Endodermal cell (in vitro differentiated cells): ENCODE measurements around the gene CLDN6. TPM values are rescaled to one million over a fixed set of nuclear protein-coding genes. Genes with fewer than 3 reads are reported as not detected.
A peak's percentile ranks its signal among the peaks of the same experiment; 100 is the strongest.

ENCODE experiments used
- DNase-seq: peaks from one replicate; pipeline ENCODE4 v3.0.0-alpha.2; 2017
- H3K27ac ChIP-seq: 2 replicates; pipeline ENCODE4 v1.5.1; 2013; ENCODE audit warnings: mild to moderate bottlenecking, low read depth, low read length, moderate library complexity
- H3K27me3 ChIP-seq: 2 replicates; pipeline ENCODE4 v1.6.1; 2013; ENCODE audit warnings: mild to moderate bottlenecking, low read length, moderate library complexity; ENCODE audit not compliant: insufficient read depth, control insufficient read depth, poor library complexity, severe bottlenecking
- H3K36me3 ChIP-seq: 2 replicates; pipeline ENCODE4 v1.7.0; 2013; ENCODE audit warnings: mild to moderate bottlenecking, low read length, moderate library complexity; ENCODE audit not compliant: control insufficient read depth, insufficient read depth
- H3K4me1 ChIP-seq: one replicate; pipeline ENCODE4 v1.7.0; 2013; ENCODE audit warnings: low read length; ENCODE audit not compliant: control insufficient read depth, insufficient read depth
- H3K4me3 ChIP-seq: 2 replicates; pipeline ENCODE4 v1.5.1; 2013; ENCODE audit warnings: mild to moderate bottlenecking, low read length, moderate library complexity
- H3K9ac ChIP-seq: 2 replicates; pipeline ENCODE4 v1.6.1; 2013; ENCODE audit warnings: mild to moderate bottlenecking, low read length, moderate library complexity; ENCODE audit not compliant: poor library complexity, severe bottlenecking; ENCODE audit errors: extremely low read depth
- H3K9me3 ChIP-seq: 2 replicates; pipeline ENCODE4 v1.6.1; 2013; ENCODE audit warnings: mild to moderate bottlenecking, low read length, moderate library complexity; ENCODE audit not compliant: control insufficient read depth
- H3K27ac Mint-ChIP-seq: 2 replicates; pipeline ENCODE4 v1.8.0; 2020; ENCODE audit warnings: mixed read lengths
- H3K27me3 Mint-ChIP-seq: 2 replicates; pipeline ENCODE4 v1.8.0; 2021; ENCODE audit warnings: mild to moderate bottlenecking, mixed read lengths; ENCODE audit not compliant: insufficient read depth
- H3K36me3 Mint-ChIP-seq: 2 replicates; pipeline ENCODE4 v1.8.0; 2020; ENCODE audit warnings: low read depth, mixed read lengths
- H3K4me1 Mint-ChIP-seq: 2 replicates; pipeline ENCODE4 v1.8.0; 2020; ENCODE audit warnings: mixed read lengths
- H3K4me3 Mint-ChIP-seq: 2 replicates; pipeline ENCODE4 v1.8.0; 2020; ENCODE audit warnings: mild to moderate bottlenecking, moderate library complexity, mixed read lengths
- H3K9me3 Mint-ChIP-seq: 2 replicates; pipeline ENCODE4 v1.8.0; 2020; ENCODE audit warnings: mild to moderate bottlenecking, mixed read lengths
- CTCF ChIP-seq: fragments of 200-600 bp; sonication (generic); conservative IDR thresholded peaks from 2 replicates; pipeline ENCODE4 v1.5.0; 2021; ENCODE audit warnings: antibody characterized with exemption, mild to moderate bottlenecking
- WGBS, 2 experiments: methylation state at CpG; one replicate each; pipeline versions ENCODE4 v1.1.5 to v1.1.7; 2013; ENCODE audit warnings: missing lambda C conversion rate in 2 of 2, mixed read lengths in 1 of 2; ENCODE audit not compliant: insufficient coverage in 1 of 2, insufficient read length in 1 of 2; 5-methylcytosine and 5-hydroxymethylcytosine counted together
- total RNA-seq, 2 donors: library from RNA; stranded (reverse); fragmentation: NEBNext Ultra II Directional in 1 of 2; extraction: Animal tissue kit (Norgen Biotek cat#: 25700) in 1 of 2; gene quantifications; 2 replicates in 1 of 2; 3 replicates in 1 of 2; pipeline ENCODE4 v1.2.1, GENCODE V29; 2021

CLDN6 gene
- total RNA-seq, 2 donors from 2014 or later = 404 to 572 TPM

DNA sequence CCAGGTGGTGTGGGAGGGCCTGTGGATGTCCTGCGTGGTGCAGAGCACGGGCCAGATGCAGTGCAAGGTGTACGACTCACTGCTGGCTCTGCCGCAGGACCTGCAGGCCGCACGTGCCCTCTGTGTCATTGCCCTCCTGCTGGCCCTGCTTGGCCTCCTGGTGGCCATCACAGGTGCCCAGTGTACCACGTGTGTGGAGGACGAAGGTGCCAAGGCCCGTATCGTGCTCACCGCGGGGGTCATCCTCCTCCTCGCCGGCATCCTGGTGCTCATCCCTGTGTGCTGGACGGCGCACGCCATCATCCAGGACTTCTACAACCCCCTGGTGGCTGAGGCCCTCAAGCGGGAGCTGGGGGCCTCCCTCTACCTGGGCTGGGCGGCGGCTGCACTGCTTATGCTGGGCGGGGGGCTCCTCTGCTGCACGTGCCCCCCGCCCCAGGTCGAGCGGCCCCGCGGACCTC is 4.5 kb downstream of the CLDN6 start:
- H3K4me1 Mint-ChIP-seq = peaks cover 40% of the 10 kb centered on the region
- peak; percentile 82 for DNase-seq

DNA sequence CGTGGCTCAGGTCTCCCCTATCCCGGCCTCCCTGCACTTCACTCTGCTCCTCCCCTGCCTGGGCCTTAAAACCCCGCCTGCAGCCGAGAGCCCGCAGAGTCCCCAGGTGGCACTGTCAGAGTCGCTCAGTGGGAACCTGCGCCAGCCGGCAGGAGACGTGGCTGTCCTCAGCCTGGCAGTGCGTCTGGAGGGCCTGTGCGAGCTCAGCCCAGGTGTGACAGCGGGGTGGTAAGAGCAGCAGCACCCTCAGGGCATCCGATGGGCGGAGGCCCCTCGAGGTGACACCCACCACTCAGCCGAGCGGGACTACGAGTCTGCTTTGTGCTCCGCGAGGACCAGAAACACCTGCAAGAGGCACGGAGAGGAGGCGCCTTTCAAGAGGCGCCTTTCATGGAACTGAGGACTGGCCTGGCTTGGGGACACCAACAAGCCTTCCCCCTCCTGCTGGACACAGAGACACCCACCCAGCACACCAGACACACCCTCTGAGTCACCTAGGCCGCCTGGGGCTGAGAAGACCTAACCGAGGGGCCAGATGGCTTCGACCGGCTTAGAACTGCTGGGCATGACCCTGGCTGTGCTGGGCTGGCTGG is 5.1 kb downstream of the CLDN6 start, which contains the start of gene CLDN9:
Gene CLDN9, plus strand, starts transcription at position 96 of the 593 bp plus-strand sequence. Its CDS starts 440 bp downstream, at position 536.
- no peaks in the 10 kb centered on the region for H3K9me3 ChIP-seq
- Mint-ChIP-seq H3K27ac (no peak within 1 kb of the TSS), H3K4me1 (peaks cover 42% of the 10 kb centered on the region), H3K27me3 (peaks cover 21% of the 10 kb centered on the region), H3K36me3 (peaks cover 23% of the 10 kb centered on the region), H3K4me3 (peak within 1 kb of the TSS; percentile 39), H3K9me3 (no peaks in the 10 kb centered on the region)
- H3K9ac ChIP-seq = no peak within 1 kb of the TSS
- DNase-seq = peak; percentile 88
- no peak within 1 kb of the TSS for H3K4me3 ChIP-seq
- WGBS, 2 experiments = 43 to 48% methylated on average over 14 to 27 of the region's 27 CpGs
- H3K36me3 ChIP-seq = peaks cover 15% of the 10 kb centered on the region
- no peak within 1 kb of the TSS for H3K27ac ChIP-seq
- TF ChIP-seq CTCF = no peak
- no peaks in the 10 kb centered on the region for H3K27me3 ChIP-seq
- peaks cover 18% of the 10 kb centered on the region for H3K4me1 ChIP-seq

More for the DNA sequence above, 4.5 kb downstream of the CLDN6 start:
- Mint-ChIP-seq H3K36me3 (peaks cover 23% of the 10 kb centered on the region), H3K27ac (no peak overlapping the region), H3K4me3 (no peak overlapping the region), H3K9me3 (no peaks in the 10 kb centered on the region), H3K27me3 (peaks cover 21% of the 10 kb centered on the region)
- Histone ChIP-seq H3K27ac (no peak overlapping the region), H3K9ac (no peak overlapping the region), H3K9me3 (no peaks in the 10 kb centered on the region), H3K36me3 (peaks cover 15% of the 10 kb centered on the region), H3K4me1 (peaks cover 12% of the 10 kb centered on the region), H3K4me3 (no peak overlapping the region), H3K27me3 (no peaks in the 10 kb centered on the region)
- WGBS, 2 experiments = 75 to 89% methylated on average over 20 to 27 of the region's 27 CpGs
- peak; percentile 43 for TF ChIP-seq CTCF

- no peak overlapping the region for H3K27ac ChIP-seq
- Mint-ChIP-seq H3K36me3 (peaks cover 22% of the 10 kb centered on the region), H3K4me1 (peaks cover 49% of the 10 kb centered on the region), H3K9me3 (no peaks in the 10 kb centered on the region), H3K27me3 (peaks cover 21% of the 10 kb centered on the region), H3K4me3 (peak overlapping the region; percentile 39), H3K27ac (no peak overlapping the region)
- peaks cover 15% of the 10 kb centered on the region for H3K36me3 ChIP-seq
- peak; percentile 73 for DNase-seq
- no peak overlapping the region for H3K4me3 ChIP-seq
- no peaks in the 10 kb centered on the region for H3K27me3 ChIP-seq
- TF ChIP-seq CTCF = no peak
- no peaks in the 10 kb centered on the region for H3K9me3 ChIP-seq
- H3K4me1 ChIP-seq = peaks cover 24% of the 10 kb centered on the region
- no peak overlapping the region for H3K9ac ChIP-seq
- 53 to 58% methylated on average over 6 to 19 of the region's 19 CpGs for WGBS, 2 experiments
Measured at GRCh38 chr16:3012246-3012645, 5.7 kb downstream of the CLDN6 start.
